Memory B cell (primary cell): ENCODE measurements around the gene ZBTB16.

Source experiments
- ATAC-seq: fragments of 150-1000 bp; cut with Tn5 transposase; 2 replicates; pipeline ENCODE4 v1.10.0; 2021; ENCODE audit warnings: low read depth, mild to moderate bottlenecking, moderate library complexity
- DNase-seq, 2 donors: peaks; one replicate each; pipeline ENCODE4 v3.0.0; 2022; ENCODE audit warnings: low spot score in 2 of 2
- H3K27ac Mint-ChIP-seq: one replicate; pipeline ENCODE4 v1.8.0; 2022; ENCODE audit warnings: mild to moderate bottlenecking, moderate library complexity, mixed read lengths
- H3K27me3 Mint-ChIP-seq: one replicate; pipeline ENCODE4 v1.8.0; 2022; ENCODE audit warnings: mixed read lengths
- H3K36me3 Mint-ChIP-seq: one replicate; pipeline ENCODE4 v1.8.0; 2022; ENCODE audit warnings: mild to moderate bottlenecking, mixed read lengths
- H3K4me1 Mint-ChIP-seq: one replicate; pipeline ENCODE4 v1.8.0; 2022; ENCODE audit warnings: mixed read lengths
- H3K4me3 Mint-ChIP-seq: one replicate; pipeline ENCODE4 v1.8.0; 2022; ENCODE audit warnings: mild to moderate bottlenecking, moderate library complexity, mixed read lengths
- H3K9me3 Mint-ChIP-seq: one replicate; pipeline ENCODE4 v1.8.0; 2022; ENCODE audit warnings: mixed read lengths

ZBTB16 gene

GRCh38 chr11:114282488-114282887 is 223.0 kb downstream of the ZBTB16 start:
- Mint-ChIP-seq H3K4me1 (no peaks in the 10 kb centered on the region), H3K27ac (no peak overlapping the region), H3K27me3 (peaks cover 14% of the 10 kb centered on the region)

GRCh38 chr11:114283422-114283821 is 223.9 kb downstream of the ZBTB16 start:
- Mint-ChIP-seq H3K27me3 (peaks cover 12% of the 10 kb centered on the region), H3K27ac (no peak overlapping the region), H3K9me3 (no peaks in the 10 kb centered on the region), H3K36me3 (no peaks in the 10 kb centered on the region), H3K4me3 (no peak overlapping the region), H3K4me1 (no peaks in the 10 kb centered on the region)
- DNase-seq (no peak), ATAC-seq (no peak)

More at GRCh38 chr11:114282488-114282887, 223.0 kb downstream of the ZBTB16 start:
- no peaks in the 10 kb centered on the region for H3K9me3 Mint-ChIP-seq
- no peaks in the 10 kb centered on the region for H3K36me3 Mint-ChIP-seq
- ATAC-seq (no peak), DNase-seq (no peak)
- H3K4me3 Mint-ChIP-seq, result no peak overlapping the region

- Mint-ChIP-seq H3K4me1 (no peaks in the 10 kb centered on the region), H3K36me3 (no peaks in the 10 kb centered on the region), H3K27me3 (peaks cover 9% of the 10 kb centered on the region), H3K4me3 (no peak overlapping the region), H3K9me3 (no peaks in the 10 kb centered on the region), H3K27ac (no peak overlapping the region)
- ATAC-seq, result no peak
- no peak for DNase-seq
These were observed 224.5 kb downstream of the ZBTB16 start for GRCh38 chr11:114284021-114284420.

GRCh38 chr11:114284914-114285313 is 225.4 kb downstream of the ZBTB16 start:
- ATAC-seq (no peak), DNase-seq (no peak)
- peaks cover under 1% of the 10 kb centered on the region for H3K27me3 Mint-ChIP-seq
- H3K9me3 Mint-ChIP-seq, result no peaks in the 10 kb centered on the region
- no peak overlapping the region for H3K27ac Mint-ChIP-seq
- H3K4me1 Mint-ChIP-seq, result no peaks in the 10 kb centered on the region
- H3K36me3 Mint-ChIP-seq, result no peaks in the 10 kb centered on the region
- H3K4me3 Mint-ChIP-seq, result no peak overlapping the region

DNA sequence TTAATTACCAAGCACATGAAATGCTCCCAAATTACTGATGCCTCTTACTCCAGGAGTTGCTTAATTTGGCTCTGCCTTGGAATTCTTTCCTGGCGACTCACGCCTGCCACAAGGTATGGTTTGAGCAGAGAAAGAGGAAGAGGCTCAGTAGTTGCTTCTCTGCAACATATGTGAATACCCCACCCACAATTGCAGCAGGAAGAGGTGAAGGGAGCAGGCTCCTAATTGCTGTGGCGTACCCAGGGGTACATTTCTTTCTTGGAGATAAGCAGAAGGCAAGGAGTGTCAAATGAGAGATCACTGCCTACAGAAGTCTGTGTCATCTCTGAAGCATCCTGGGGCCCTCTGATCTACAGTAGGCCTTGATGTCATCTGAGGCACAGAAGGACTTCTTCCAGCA is 226.1 kb downstream of the ZBTB16 start:
- ATAC-seq (no peak), DNase-seq (no peak)
- no peaks in the 10 kb centered on the region for H3K4me1 Mint-ChIP-seq
- no peaks in the 10 kb centered on the region for H3K9me3 Mint-ChIP-seq
- no peaks in the 10 kb centered on the region for H3K27me3 Mint-ChIP-seq
- no peak overlapping the region for H3K4me3 Mint-ChIP-seq
- H3K27ac Mint-ChIP-seq, result no peak overlapping the region
- no peaks in the 10 kb centered on the region for H3K36me3 Mint-ChIP-seq

GRCh38 chr11:114286229-114286628 is 226.7 kb downstream of the ZBTB16 start:
- H3K27me3 Mint-ChIP-seq, result no peaks in the 10 kb centered on the region
- no peaks in the 10 kb centered on the region for H3K9me3 Mint-ChIP-seq

DNA sequence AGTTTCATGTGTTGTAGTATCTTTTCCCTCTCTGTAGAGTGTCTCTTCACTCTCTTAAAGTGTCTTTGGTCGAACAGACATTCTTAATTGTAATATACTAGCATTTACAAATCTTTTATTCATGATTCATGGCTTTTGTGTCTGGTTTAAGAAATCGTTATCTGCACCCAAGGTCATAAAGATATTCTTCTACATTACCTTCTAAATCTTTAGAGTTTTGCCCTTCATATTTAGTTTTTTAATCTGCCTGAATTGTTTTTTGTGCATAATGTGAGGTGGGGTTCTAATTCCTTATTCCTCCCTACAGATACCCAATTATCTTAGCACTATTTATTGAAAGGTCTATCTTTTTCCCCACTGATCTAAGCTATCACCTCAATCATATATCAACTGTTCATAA is 227.6 kb downstream of the ZBTB16 start:
- Mint-ChIP-seq H3K36me3 (no peaks in the 10 kb centered on the region), H3K4me1 (no peaks in the 10 kb centered on the region), H3K27ac (no peak overlapping the region), H3K4me3 (no peak overlapping the region), H3K9me3 (no peaks in the 10 kb centered on the region), H3K27me3 (no peaks in the 10 kb centered on the region)
- ATAC-seq (no peak), DNase-seq (no peak)

More at GRCh38 chr11:114286229-114286628, 226.7 kb downstream of the ZBTB16 start:
- Mint-ChIP-seq H3K4me1 (no peaks in the 10 kb centered on the region), H3K27ac (no peak overlapping the region), H3K36me3 (no peaks in the 10 kb centered on the region), H3K4me3 (no peak overlapping the region)
- ATAC-seq (no peak), DNase-seq (no peak)

- no peaks in the 10 kb centered on the region for H3K4me1 Mint-ChIP-seq
- DNase-seq (no peak), ATAC-seq (no peak)
These were observed 228.6 kb downstream of the ZBTB16 start for GRCh38 chr11:114288136-114288535.

GRCh38 chr11:114289779-114290178 is 230.3 kb downstream of the ZBTB16 start:
- H3K4me3 Mint-ChIP-seq, result no peak overlapping the region
- H3K9me3 Mint-ChIP-seq, result peaks cover 3% of the 10 kb centered on the region
- no peaks in the 10 kb centered on the region for H3K36me3 Mint-ChIP-seq
- H3K27ac Mint-ChIP-seq, result no peak overlapping the region
- no peaks in the 10 kb centered on the region for H3K4me1 Mint-ChIP-seq
- H3K27me3 Mint-ChIP-seq, result peaks cover 4% of the 10 kb centered on the region
- DNase-seq, result no peak
- no peak for ATAC-seq

More at GRCh38 chr11:114288136-114288535, 228.6 kb downstream of the ZBTB16 start:
- no peaks in the 10 kb centered on the region for H3K27me3 Mint-ChIP-seq
- no peaks in the 10 kb centered on the region for H3K9me3 Mint-ChIP-seq
- no peak overlapping the region for H3K27ac Mint-ChIP-seq
- no peak overlapping the region for H3K4me3 Mint-ChIP-seq
- H3K36me3 Mint-ChIP-seq, result no peaks in the 10 kb centered on the region

DNA sequence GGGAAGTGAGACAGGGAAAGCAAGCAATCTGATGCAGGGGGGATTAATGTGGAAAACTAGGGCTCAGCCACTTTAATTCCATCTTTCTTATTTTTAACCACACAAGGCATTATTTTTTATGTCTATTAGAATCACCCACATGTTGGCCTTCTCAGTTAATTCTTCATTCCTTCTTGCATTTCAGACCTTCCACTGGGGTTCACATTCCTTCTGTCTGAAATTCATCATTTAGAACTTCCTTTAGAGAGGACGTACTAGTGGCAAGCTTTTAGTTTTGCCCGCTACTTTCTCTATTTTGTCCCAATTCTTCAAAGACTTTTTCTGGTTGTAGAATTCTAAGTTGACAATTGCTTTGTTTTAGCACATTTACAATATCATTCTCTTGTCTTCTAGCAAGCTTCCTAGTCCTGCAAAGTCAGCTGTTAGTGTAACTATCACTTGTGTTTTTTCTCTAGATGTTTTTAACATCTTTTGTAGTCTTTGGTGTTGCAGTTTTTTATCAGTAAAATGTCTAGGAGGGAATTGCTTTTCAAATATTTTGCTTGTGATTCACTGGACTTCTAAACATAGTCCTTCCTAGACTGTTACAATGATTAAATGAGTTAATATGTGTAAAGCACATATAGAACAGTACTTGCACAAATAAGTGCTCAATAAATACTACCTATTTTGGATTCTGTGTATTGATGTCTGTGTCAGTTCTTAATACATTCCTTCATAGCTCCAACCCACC is 231.2 kb downstream of the ZBTB16 start:
- ATAC-seq, result no peak
- Mint-ChIP-seq H3K27me3 (peaks cover 4% of the 10 kb centered on the region), H3K36me3 (no peaks in the 10 kb centered on the region)

GRCh38 chr11:114291381-114291780 is 231.9 kb downstream of the ZBTB16 start:
- H3K4me1 Mint-ChIP-seq, result no peaks in the 10 kb centered on the region
- no peak for ATAC-seq
- H3K9me3 Mint-ChIP-seq, result peaks cover 3% of the 10 kb centered on the region
- H3K27ac Mint-ChIP-seq, result no peak overlapping the region
- DNase-seq, result no peak
- H3K36me3 Mint-ChIP-seq, result no peaks in the 10 kb centered on the region
- no peak overlapping the region for H3K4me3 Mint-ChIP-seq
- H3K27me3 Mint-ChIP-seq, result peaks cover 4% of the 10 kb centered on the region

More for the DNA sequence above, 231.2 kb downstream of the ZBTB16 start:
- Mint-ChIP-seq H3K4me3 (no peak overlapping the region), H3K9me3 (peaks cover 3% of the 10 kb centered on the region), H3K27ac (no peak overlapping the region), H3K4me1 (no peaks in the 10 kb centered on the region)
- DNase-seq, result no peak

DNA sequence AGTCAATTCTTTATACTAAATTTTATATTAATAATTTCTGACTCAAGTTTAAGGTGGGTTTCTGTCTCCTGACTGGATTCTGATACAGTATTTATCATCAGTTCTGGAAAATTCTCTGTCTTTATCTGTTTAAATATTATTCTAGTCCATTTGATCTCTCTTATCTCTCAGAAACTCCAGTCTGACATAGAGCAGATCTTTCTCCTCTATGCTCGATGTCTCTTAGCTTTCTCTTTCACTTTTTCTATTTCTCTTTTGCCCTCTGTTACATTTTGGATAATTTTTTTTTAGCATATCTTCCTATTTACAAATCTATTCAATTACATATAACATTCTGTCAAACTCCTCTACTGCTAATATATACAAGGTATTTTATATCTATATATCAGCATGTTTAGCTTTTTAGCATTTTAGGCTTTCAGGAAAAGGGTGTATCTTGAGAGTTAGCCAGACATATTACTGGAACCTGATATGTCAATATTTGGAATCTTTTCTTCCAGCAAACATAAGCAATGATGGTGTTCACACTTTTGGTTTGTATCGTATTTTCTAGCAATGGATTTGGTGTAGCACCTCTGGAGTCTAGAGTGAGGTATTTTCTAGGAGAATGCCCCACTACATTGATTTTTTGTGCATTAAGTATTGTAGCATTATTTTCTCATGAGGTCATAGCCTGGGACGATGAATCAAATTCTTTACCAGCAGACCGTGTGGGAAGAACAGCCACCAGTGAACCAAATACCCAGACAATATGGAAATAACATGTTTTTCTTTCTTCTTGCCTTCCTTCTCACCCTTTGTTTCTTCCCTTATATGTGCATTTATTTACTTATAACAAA is 232.6 kb downstream of the ZBTB16 start:
- Mint-ChIP-seq H3K27me3 (peaks cover 4% of the 10 kb centered on the region), H3K4me1 (no peaks in the 10 kb centered on the region), H3K9me3 (peaks cover 3% of the 10 kb centered on the region), H3K27ac (no peak overlapping the region), H3K4me3 (no peak overlapping the region), H3K36me3 (no peaks in the 10 kb centered on the region)
- no peak for ATAC-seq
- no peak for DNase-seq

GRCh38 chr11:114293201-114293711 is 233.7 kb downstream of the ZBTB16 start:
- H3K4me1 Mint-ChIP-seq, result no peaks in the 10 kb centered on the region
- peaks cover 3% of the 10 kb centered on the region for H3K9me3 Mint-ChIP-seq

More at GRCh38 chr11:114293201-114293711, 233.7 kb downstream of the ZBTB16 start:
- ATAC-seq (no peak), DNase-seq (no peak)
- Mint-ChIP-seq H3K27me3 (peaks cover 7% of the 10 kb centered on the region), H3K27ac (no peak overlapping the region), H3K4me3 (no peak overlapping the region), H3K36me3 (no peaks in the 10 kb centered on the region)
